Measurements from ENCODE around the gene DAGLB.
"Not testable (repeated sequence)": the region's sequence is repeated elsewhere in the genome, so short reads cannot be mapped to it uniquely, and the experiment has no call there.

DAGLB gene

GRCh38 chr7:6460303-6460702 lies 12.5 kb upstream of the DAGLB start:
- peaks cover 7% of the 10 kb centered on the region for H3K36me3 ChIP-seq (ENCODE audit: control insufficient read depth, insufficient read depth, low read length)
- no peak for DNase-seq (ENCODE audit: extremely low read depth, insufficient read length)
- no peak overlapping the region for H3K4me3 ChIP-seq (replicated peaks; ENCODE audit: low read depth, low read length)
- no peak for TF ChIP-seq CTCF (IDR thresholded peaks at IDR 0.05; ENCODE audit: insufficient read depth, low read length, poor library complexity, severe bottlenecking)
- H3K27me3 ChIP-seq (replicated peaks; ENCODE audit: control insufficient read depth, insufficient read depth, low read length): no peaks in the 10 kb centered on the region

- not testable (repeated sequence) for H3K36me3 ChIP-seq (ENCODE audit: control insufficient read depth, insufficient read depth, low read length); H3K27me3 ChIP-seq (replicated peaks; ENCODE audit: control insufficient read depth, insufficient read depth, low read length); DNase-seq (ENCODE audit: extremely low read depth, insufficient read length); H3K4me3 ChIP-seq (replicated peaks; ENCODE audit: low read depth, low read length)
Measured at GRCh38 chr7:6458676-6459075, 10.9 kb upstream of the DAGLB start.

- no peak for DNase-seq (ENCODE audit: extremely low read depth, insufficient read length)
- Histone ChIP-seq H3K4me3 (replicated peaks; ENCODE audit: low read depth, low read length) (no peak overlapping the region), H3K27me3 (replicated peaks; ENCODE audit: control insufficient read depth, insufficient read depth, low read length) (no peaks in the 10 kb centered on the region), H3K36me3 (ENCODE audit: control insufficient read depth, insufficient read depth, low read length) (no peaks in the 10 kb centered on the region)
- TF ChIP-seq CTCF (IDR thresholded peaks at IDR 0.05; ENCODE audit: insufficient read depth, low read length, poor library complexity, severe bottlenecking): no peak
Measured at GRCh38 chr7:6453734-6454133, 6.0 kb upstream of the DAGLB start.

- TF ChIP-seq CTCF (IDR thresholded peaks at IDR 0.05; ENCODE audit: insufficient read depth, low read length, poor library complexity, severe bottlenecking): no peak
- no peak overlapping the region for H3K4me3 ChIP-seq (replicated peaks; ENCODE audit: low read depth, low read length)
- no peaks in the 10 kb centered on the region for H3K27me3 ChIP-seq (replicated peaks; ENCODE audit: control insufficient read depth, insufficient read depth, low read length)
- no peak for DNase-seq (ENCODE audit: extremely low read depth, insufficient read length)
- H3K36me3 ChIP-seq (ENCODE audit: control insufficient read depth, insufficient read depth, low read length): no peaks in the 10 kb centered on the region
Measured at GRCh38 chr7:6451224-6451705, 3.5 kb upstream of the DAGLB start.

- H3K36me3 ChIP-seq (ENCODE audit: control insufficient read depth, insufficient read depth, low read length); H3K27me3 ChIP-seq (replicated peaks; ENCODE audit: control insufficient read depth, insufficient read depth, low read length); DNase-seq (ENCODE audit: extremely low read depth, insufficient read length); H3K4me3 ChIP-seq (replicated peaks; ENCODE audit: low read depth, low read length): not testable (repeated sequence)
Measured at GRCh38 chr7:6450591-6450990, 2.8 kb upstream of the DAGLB start.

GRCh38 chr7:6449884-6450283 lies 2.1 kb upstream of the DAGLB start:
- DNase-seq (ENCODE audit: extremely low read depth, insufficient read length); H3K4me3 ChIP-seq (replicated peaks; ENCODE audit: low read depth, low read length); H3K27me3 ChIP-seq (replicated peaks; ENCODE audit: control insufficient read depth, insufficient read depth, low read length); H3K36me3 ChIP-seq (ENCODE audit: control insufficient read depth, insufficient read depth, low read length): not testable (repeated sequence)

- H3K36me3 ChIP-seq (ENCODE audit: control insufficient read depth, insufficient read depth, low read length): peaks cover 4% of the 10 kb centered on the region; the same call in 1 of the 2 replicates
- DNase-seq (ENCODE audit: extremely low read depth, insufficient read length): peak; percentile 11
- H3K4me3 ChIP-seq (replicated peaks; ENCODE audit: low read depth, low read length): peak overlapping the region; percentile 100; the same call in 1 of the 2 replicates
- TF ChIP-seq CTCF (IDR thresholded peaks at IDR 0.05; ENCODE audit: insufficient read depth, low read length, poor library complexity, severe bottlenecking): no peak
- H3K27me3 ChIP-seq (replicated peaks; ENCODE audit: control insufficient read depth, insufficient read depth, low read length): no peaks in the 10 kb centered on the region
Measured at GRCh38 chr7:6448943-6449543, 1.3 kb upstream of the DAGLB start.
